Astrocyte (in vitro differentiated cells and primary cell): ENCODE results near the gene CD247. TPM values are rescaled to one million over a fixed set of nuclear protein-coding genes. Genes with fewer than 3 reads are reported as not detected.

ENCODE experiments used
- DNase-seq: peaks from one replicate; pipeline ENCODE4 v3.0.0-alpha.2; 2010; ENCODE audit warnings: low read depth
- FAIRE-seq: peaks from 2 replicates; lab custom pipeline; 2011; peaks lifted over from hg19 to GRCh38; lab: Jason Lieb, UNC
- H2AFZ ChIP-seq: 2 replicates; pipeline ENCODE4 v1.6.0; 2012; ENCODE audit warnings: low read depth, low read length, inconsistent platforms
- H3K27ac ChIP-seq: 2 replicates; pipeline ENCODE4 v1.5.1; 2011; ENCODE audit warnings: low read depth, low read length, inconsistent platforms
- H3K27me3 ChIP-seq: 2 replicates; pipeline ENCODE4 v1.6.0; 2011; ENCODE audit warnings: low read length, inconsistent platforms; ENCODE audit not compliant: insufficient read depth
- H3K36me3 ChIP-seq: 2 replicates; pipeline ENCODE4 v1.5.1; 2011; ENCODE audit warnings: low read length, inconsistent platforms; ENCODE audit not compliant: insufficient read depth
- H3K4me1 ChIP-seq: 2 replicates; pipeline ENCODE4 v1.5.1; 2011; ENCODE audit warnings: low read length, inconsistent platforms; ENCODE audit not compliant: insufficient read depth
- H3K4me2 ChIP-seq: 2 replicates; pipeline ENCODE4 v1.6.0; 2012; ENCODE audit warnings: low read length, inconsistent platforms
- H3K4me3 ChIP-seq: 2 replicates; pipeline ENCODE4 v1.5.1; 2011; ENCODE audit warnings: low read depth, mild to moderate bottlenecking, low read length, inconsistent platforms; ENCODE audit not compliant: insufficient read depth
- H3K79me2 ChIP-seq: 2 replicates; pipeline ENCODE4 v1.6.0; 2012; ENCODE audit warnings: mild to moderate bottlenecking, low read length, inconsistent platforms; ENCODE audit not compliant: insufficient read depth
- H3K9ac ChIP-seq: 2 replicates; pipeline ENCODE4 v1.6.0; 2012; ENCODE audit warnings: mild to moderate bottlenecking, low read length, inconsistent platforms
- H3K9me3 ChIP-seq: 2 replicates; pipeline ENCODE4 v1.5.1; 2012; ENCODE audit warnings: low read depth, mild to moderate bottlenecking, low read length, inconsistent platforms; ENCODE audit not compliant: insufficient read depth
- H4K20me1 ChIP-seq: 2 replicates; pipeline ENCODE4 v1.6.0; 2012; ENCODE audit warnings: low read length, inconsistent platforms; ENCODE audit not compliant: insufficient read depth
- H3K27ac Mint-ChIP-seq: one replicate; pipeline ENCODE4 v1.8.0; 2021; ENCODE audit warnings: mild to moderate bottlenecking, mixed read lengths; ENCODE audit not compliant: unreplicated experiment
- H3K27me3 Mint-ChIP-seq: one replicate; pipeline ENCODE4 v1.8.0; 2021; ENCODE audit warnings: low read depth, mixed read lengths; ENCODE audit not compliant: unreplicated experiment
- H3K36me3 Mint-ChIP-seq: one replicate; pipeline ENCODE4 v1.8.0; 2021; ENCODE audit warnings: low read depth, mixed read lengths; ENCODE audit not compliant: unreplicated experiment
- H3K4me1 Mint-ChIP-seq: one replicate; pipeline ENCODE4 v1.8.0; 2021; ENCODE audit warnings: low read depth, mixed read lengths; ENCODE audit not compliant: unreplicated experiment
- H3K4me3 Mint-ChIP-seq: one replicate; pipeline ENCODE4 v1.8.0; 2021; ENCODE audit warnings: mild to moderate bottlenecking, moderate library complexity, mixed read lengths; ENCODE audit not compliant: unreplicated experiment
- H3K9me3 Mint-ChIP-seq: one replicate; pipeline ENCODE4 v1.8.0; 2021; ENCODE audit warnings: mild to moderate bottlenecking, mixed read lengths; ENCODE audit not compliant: unreplicated experiment
- CTCF ChIP-seq: IDR thresholded peaks from 2 replicates; pipeline ENCODE4 v1.5.1; 2011; ENCODE audit warnings: low read depth, mild to moderate bottlenecking, inconsistent platforms, low read length, moderate library complexity; ENCODE audit not compliant: insufficient read depth
- EZH2 ChIP-seq: IDR thresholded peaks from 2 replicates; pipeline ENCODE4 v1.6.1; 2012; ENCODE audit warnings: mild to moderate bottlenecking, low read length, inconsistent platforms; ENCODE audit not compliant: insufficient read depth
- total RNA-seq: library from RNA; stranded (reverse); gene quantifications from 2 replicates; pipeline ENCODE4 v1.2.1, GENCODE V29; 2021

Gene CD247
- total RNA-seq, 1 donor from 2014 or later: not detected

- no peak overlapping the region for H3K27ac Mint-ChIP-seq
- H3K9me3 Mint-ChIP-seq: peaks cover under 1% of the 10 kb centered on the region
- H3K9me3 ChIP-seq: no peaks in the 10 kb centered on the region
- H4K20me1 ChIP-seq: no peaks in the 10 kb centered on the region
- H3K27me3 Mint-ChIP-seq: peaks cover 32% of the 10 kb centered on the region
- no peaks in the 10 kb centered on the region for H3K79me2 ChIP-seq
- TF ChIP-seq CTCF: no peak
- no peak for TF ChIP-seq EZH2
- no peak overlapping the region for H3K4me3 ChIP-seq
- peaks cover 3% of the 10 kb centered on the region for H3K4me1 ChIP-seq
- H3K4me3 Mint-ChIP-seq: no peak overlapping the region
- no peak overlapping the region for H3K9ac ChIP-seq
- H3K36me3 ChIP-seq: no peaks in the 10 kb centered on the region
- no peak for DNase-seq
- FAIRE-seq: no peak
- H3K27ac ChIP-seq: no peak overlapping the region
- no peaks in the 10 kb centered on the region for H3K36me3 Mint-ChIP-seq
- no peak overlapping the region for H3K4me2 ChIP-seq
- no peak overlapping the region for H2AFZ ChIP-seq
- H3K27me3 ChIP-seq: peaks cover 11% of the 10 kb centered on the region
- no peaks in the 10 kb centered on the region for H3K4me1 Mint-ChIP-seq
These were observed 65.8 kb downstream of the CD247 start for GRCh38 chr1:167452483-167452882.

GRCh38 chr1:167450843-167451242 is 67.5 kb downstream of the CD247 start:
- Histone ChIP-seq H3K36me3 (no peaks in the 10 kb centered on the region), H3K27ac (no peak overlapping the region), H3K4me1 (peaks cover 3% of the 10 kb centered on the region), H3K9me3 (no peaks in the 10 kb centered on the region), H4K20me1 (no peaks in the 10 kb centered on the region), H3K9ac (no peak overlapping the region), H3K27me3 (peaks cover 4% of the 10 kb centered on the region), H3K4me2 (no peak overlapping the region), H3K79me2 (no peaks in the 10 kb centered on the region), H2AFZ (no peak overlapping the region), H3K4me3 (no peak overlapping the region)
- DNase-seq: no peak
- no peaks in the 10 kb centered on the region for H3K4me1 Mint-ChIP-seq
- no peaks in the 10 kb centered on the region for H3K36me3 Mint-ChIP-seq
- H3K27me3 Mint-ChIP-seq: peaks cover 24% of the 10 kb centered on the region
- H3K27ac Mint-ChIP-seq: no peak overlapping the region
- TF ChIP-seq EZH2 (no peak), CTCF (no peak)
- H3K4me3 Mint-ChIP-seq: no peak overlapping the region
- H3K9me3 Mint-ChIP-seq: no peaks in the 10 kb centered on the region
- FAIRE-seq: no peak

- Histone ChIP-seq H3K27me3 (peaks cover 2% of the 10 kb centered on the region), H3K36me3 (no peaks in the 10 kb centered on the region), H3K27ac (no peak overlapping the region), H3K4me2 (no peak overlapping the region), H3K9me3 (no peaks in the 10 kb centered on the region), H3K9ac (no peak overlapping the region), H3K4me1 (no peaks in the 10 kb centered on the region), H4K20me1 (no peaks in the 10 kb centered on the region), H3K79me2 (no peaks in the 10 kb centered on the region), H2AFZ (no peak overlapping the region), H3K4me3 (no peak overlapping the region)
- no peak for TF ChIP-seq CTCF
- TF ChIP-seq EZH2: no peak
- DNase-seq (no peak), FAIRE-seq (no peak)
- Mint-ChIP-seq H3K27me3 (peaks cover 42% of the 10 kb centered on the region), H3K4me3 (no peak overlapping the region), H3K9me3 (no peaks in the 10 kb centered on the region), H3K36me3 (no peaks in the 10 kb centered on the region), H3K27ac (no peak overlapping the region), H3K4me1 (no peaks in the 10 kb centered on the region)
These were observed 70.7 kb downstream of the CD247 start for GRCh38 chr1:167447521-167448136.
